ENCODE data around the gene VASH1.
A peak's percentile ranks its signal among the peaks of the same experiment; 100 is the strongest.

The VASH1 gene

GRCh38 chr14:76759589-76759988, 1.7 kb upstream of the VASH1 start:
- Histone ChIP-seq H3K27ac (no peak overlapping the region), H3K27me3 (no peaks in the 10 kb centered on the region), H3K4me1 (peaks cover 0 to 26% (median 14%) of the 10 kb centered on the region in 4 donors), H3K9me3 (no peaks in the 10 kb centered on the region), H3K36me3 (no peaks in the 10 kb centered on the region), H3K4me3 (no peak overlapping the region)
- TF ChIP-seq CTCF (IDR thresholded peaks at IDR 0.05), result no peak
- intact Hi-C loops (cut with DNase I; ENCODE audit: low total_unique reads), result no loop called here
- peak in 1 of 2 donors; percentile 46 for DNase-seq

- intact Hi-C loops (cut with DNase I; ENCODE audit: low total_unique reads), result loop anchor here (2.0 kb wide), 1 partner anchor 24 kb away; no protein-coding TSS in a partner anchor
- H3K27ac ChIP-seq, result peak overlapping the region; percentile 82 to 87
These were observed 735 bp upstream of the VASH1 start for GRCh38 chr14:76760331-76761135.

GRCh38 chr14:76761960-76762410, 717 bp downstream of the VASH1 start:
- Histone ChIP-seq H3K9me3 (no peaks in the 10 kb centered on the region), H3K36me3 (no peaks in the 10 kb centered on the region), H3K4me3 (peak overlapping the region; percentile 75 to 99), H3K27me3 (no peaks in the 10 kb centered on the region), H3K27ac (peak overlapping the region; percentile 82 to 87), H3K4me1 (peaks cover 0 to 44% (median 27%) of the 10 kb centered on the region in 4 donors)
- no peak for DNase-seq
- no peak for TF ChIP-seq CTCF (IDR thresholded peaks at IDR 0.05)
- intact Hi-C loops (cut with DNase I; ENCODE audit: low total_unique reads), result loop anchor here (2.0 kb wide), 1 partner anchor 23 kb away; no protein-coding TSS in a partner anchor

More at GRCh38 chr14:76760331-76761135, 735 bp upstream of the VASH1 start:
- H3K4me1 ChIP-seq, result peaks cover 0 to 36% (median 23%) of the 10 kb centered on the region in 4 donors
- TF ChIP-seq CTCF (IDR thresholded peaks at IDR 0.05), result no peak
- no peaks in the 10 kb centered on the region for H3K36me3 ChIP-seq
- no peaks in the 10 kb centered on the region for H3K9me3 ChIP-seq
- H3K27me3 ChIP-seq, result no peaks in the 10 kb centered on the region
- peak overlapping the region; percentile 75 to 99 for H3K4me3 ChIP-seq
- DNase-seq, result peak in 1 of 2 donors; percentile 54

GRCh38 chr14:76762411-76763095, 1.3 kb downstream of the VASH1 start:
- H3K27me3 ChIP-seq, result no peaks in the 10 kb centered on the region
- H3K4me3 ChIP-seq, result peak overlapping the region; percentile 75 to 99
- no peak for TF ChIP-seq CTCF (IDR thresholded peaks at IDR 0.05)
- no peaks in the 10 kb centered on the region for H3K36me3 ChIP-seq
- intact Hi-C loops (cut with DNase I; ENCODE audit: low total_unique reads), result no loop called here
- H3K9me3 ChIP-seq, result no peaks in the 10 kb centered on the region
- H3K27ac ChIP-seq, result peak overlapping the region; percentile 82 to 87
- peak; percentile 30 to 65 for DNase-seq
- peaks cover 0 to 48% (median 30%) of the 10 kb centered on the region in 4 donors for H3K4me1 ChIP-seq

GRCh38 chr14:76763096-76764041, 2.1 kb downstream of the VASH1 start:
- peak in 1 of 2 donors; percentile 7 for DNase-seq
- Histone ChIP-seq H3K27me3 (no peaks in the 10 kb centered on the region), H3K4me1 (peaks cover 0 to 56% (median 38%) of the 10 kb centered on the region in 4 donors), H3K4me3 (peak overlapping the region; percentile 75 to 99), H3K27ac (peak overlapping the region; percentile 82 to 87), H3K36me3 (no peaks in the 10 kb centered on the region), H3K9me3 (no peaks in the 10 kb centered on the region)
- no peak for TF ChIP-seq CTCF (IDR thresholded peaks at IDR 0.05)
- intact Hi-C loops (cut with DNase I; ENCODE audit: low total_unique reads), result no loop called here
